Mammary epithelial cell (primary cell): ENCODE measurements around the gene DPYSL4.

Experiments used
- CTCF ChIP-seq, 2 donors: IDR thresholded peaks in 1 of 2; conservative IDR thresholded peaks in 1 of 2; 2 replicates each; pipeline ENCODE4 v1.5.1; 2011 to 2012; ENCODE audit warnings: inconsistent platforms in 2 of 2, low read length in 2 of 2, mild to moderate bottlenecking in 2 of 2, control low read depth in 1 of 2, low read depth in 1 of 2; ENCODE audit not compliant: insufficient read depth in 1 of 2; ENCODE audit errors: extremely low read depth in 1 of 2
- EZH2 ChIP-seq: IDR thresholded peaks from 2 replicates; pipeline ENCODE4 v1.6.1; 2012; ENCODE audit warnings: low read length, inconsistent platforms, borderline replicate concordance

- TF ChIP-seq CTCF (conservative IDR thresholded peaks at IDR 0.05 in 1 of 2, IDR thresholded peaks at IDR 0.05 in 1 of 2; ENCODE audit: extremely low read depth in 1 of 2, insufficient read depth in 1 of 2, low read depth in 1 of 2, low read length in 2 of 2): no peak
- TF ChIP-seq EZH2: no peak
Observed at GRCh38 chr10:132163826-132164515, 22.8 kb upstream of the DPYSL4 start.
